Ovary (tissue), 9 donors: ENCODE results near the gene ATXN1. TPM values are rescaled to one million over a fixed set of nuclear protein-coding genes. Genes with fewer than 3 reads are reported as not detected.
"Not testable (repeated sequence)": the region's sequence is repeated elsewhere in the genome, so short reads cannot be mapped to it uniquely, and the experiment has no call there.

Source experiments
- DNase-seq, 5 donors: peaks; one replicate each; pipeline ENCODE4 v3.0.0-alpha.2; 2019 to 2020
- H3K27ac ChIP-seq, 2 donors: fragments of 200-600 bp; one replicate each; pipeline versions ENCODE4 v1.5.1 to v1.8.0; 2019 to 2022
- H3K27me3 ChIP-seq: fragments of 200-600 bp; one replicate; pipeline ENCODE4 v1.8.0; 2022
- H3K36me3 ChIP-seq: fragments of 200-600 bp; sonication (generic); one replicate; pipeline ENCODE4 v1.5.1; 2019
- H3K4me1 ChIP-seq: one replicate; pipeline ENCODE4 v1.8.1; 2013; ENCODE audit warnings: mild to moderate bottlenecking, moderate library complexity; ENCODE audit not compliant: insufficient read depth
- H3K4me3 ChIP-seq: fragments of 200-600 bp; sonication (generic); one replicate; pipeline ENCODE4 v1.5.1; 2017
- H3K9me3 ChIP-seq, 2 donors: fragments of 200-600 bp in 1 of 2; sonication (generic) in 1 of 2; one replicate each; pipeline versions ENCODE4 v1.5.1 to v1.8.1; 2013 to 2019; ENCODE audit warnings: mild to moderate bottlenecking in 1 of 2, moderate library complexity in 1 of 2
- EP300 ChIP-seq: sonication (generic); formaldehyde crosslinking; IDR thresholded peaks from one replicate; pipeline ENCODE4 v1.6.1; 2017; ENCODE audit warnings: antibody characterized with exemption
- POLR2A ChIP-seq: fragments of 450-650 bp; IDR thresholded peaks from one replicate; pipeline ENCODE4 v1.6.1; 2017; ENCODE audit warnings: antibody characterized with exemption, mild to moderate bottlenecking, moderate library complexity
- WGBS, 3 donors: extraction: QIAGEN DNeasy Blood & Tissue Kit in 1 of 3; methylation state at CpG; one replicate each; pipeline versions ENCODE4 v1.1.5 to v1.1.7; 2013 to 2017; 5-methylcytosine and 5-hydroxymethylcytosine counted together
- intact Hi-C, 4 donors: fragments of 100-400 bp; cut with DNase I; formaldehyde crosslinking; loops; one replicate each; pipeline versions ENCODE4 v1.11.0 to v1.15.1; 2022 to 2023
- polyA plus RNA-seq, 2 donors: library from polyadenylated mRNA; stranded (reverse); fragments of 200-250 nt in 1 of 2; fragments of 350-450 nt in 1 of 2; fragmentation: Illumina TruSeq in 1 of 2; extraction: RNeasy Lipid Tissue Mini Kit (QIAGEN cat#74804) in 1 of 2; gene quantifications; one replicate each; pipeline ENCODE4 v1.2.3, GENCODE V29; 2013 to 2014
- total RNA-seq, 7 donors: library from RNA; depleted of rRNA in 2 of 7; stranded (reverse); fragments of >200 nt in 2 of 7; fragmentation: NEBNext Ultra II Directional in 3 of 7; extraction: Animal tissue kit (Norgen Biotek cat#: 25700) in 3 of 7; gene quantifications; one replicate each; pipeline versions ENCODE4 v1.1.0 to v1.2.4, GENCODE V29; 2016 to 2023
- TF ChIP-seq, protein P1 (sequence below), 3 donors: fragments of 450-650 bp in 2 of 3; fragments of 200-600 bp in 1 of 3; IDR thresholded peaks; one replicate each; pipeline versions ENCODE4 v1.5.1 to v1.8.0; 2016 to 2022; ENCODE audit warnings: antibody characterized with exemption in 3 of 3, mild to moderate bottlenecking in 1 of 3
- donor health status: DM: no; HTN: no; CAD: no; lungs with moderate emphysema.
- donor health status: DM: no; HTN: no; CAD: no.
- donor health status: Bipolar disorder and iron deficiency.
- donor health status: DM: yes; HTN: yes; CAD: no.
- donor health status: DM: no; HTN: no; CAD: no.
- donor health status: DM: yes; HTN: yes; CAD: no.

ATXN1 gene
- total and polyA plus RNA-seq, 9 donors, result 7.3 to 38.2 (median 30.4) TPM

DNA sequence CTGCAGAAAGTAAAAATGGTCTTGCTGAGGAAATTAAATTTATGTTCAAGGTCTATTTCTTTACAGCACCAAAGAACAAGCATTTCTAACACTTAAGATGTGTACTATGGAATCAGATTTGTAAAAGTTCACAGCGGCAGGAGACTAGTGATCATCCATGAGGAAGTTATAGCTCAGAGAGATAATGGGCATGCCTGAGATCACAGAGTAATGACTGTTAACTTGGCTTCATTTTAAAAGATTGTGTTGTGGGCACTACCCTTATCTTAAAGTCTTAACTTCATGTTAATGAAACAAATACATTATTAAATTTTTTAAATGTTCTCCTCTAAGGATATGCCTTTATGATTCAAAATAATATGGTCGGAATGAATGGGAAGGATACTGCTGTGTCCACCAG, 354.3 kb downstream of the ATXN1 start:
- TF ChIP-seq, protein P1, sequence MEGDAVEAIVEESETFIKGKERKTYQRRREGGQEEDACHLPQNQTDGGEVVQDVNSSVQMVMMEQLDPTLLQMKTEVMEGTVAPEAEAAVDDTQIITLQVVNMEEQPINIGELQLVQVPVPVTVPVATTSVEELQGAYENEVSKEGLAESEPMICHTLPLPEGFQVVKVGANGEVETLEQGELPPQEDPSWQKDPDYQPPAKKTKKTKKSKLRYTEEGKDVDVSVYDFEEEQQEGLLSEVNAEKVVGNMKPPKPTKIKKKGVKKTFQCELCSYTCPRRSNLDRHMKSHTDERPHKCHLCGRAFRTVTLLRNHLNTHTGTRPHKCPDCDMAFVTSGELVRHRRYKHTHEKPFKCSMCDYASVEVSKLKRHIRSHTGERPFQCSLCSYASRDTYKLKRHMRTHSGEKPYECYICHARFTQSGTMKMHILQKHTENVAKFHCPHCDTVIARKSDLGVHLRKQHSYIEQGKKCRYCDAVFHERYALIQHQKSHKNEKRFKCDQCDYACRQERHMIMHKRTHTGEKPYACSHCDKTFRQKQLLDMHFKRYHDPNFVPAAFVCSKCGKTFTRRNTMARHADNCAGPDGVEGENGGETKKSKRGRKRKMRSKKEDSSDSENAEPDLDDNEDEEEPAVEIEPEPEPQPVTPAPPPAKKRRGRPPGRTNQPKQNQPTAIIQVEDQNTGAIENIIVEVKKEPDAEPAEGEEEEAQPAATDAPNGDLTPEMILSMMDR (IDR thresholded peaks at IDR 0.05), result no peak
- TF ChIP-seq POLR2A (no peak), EP300 (no peak)
- 85 to 90% (median 89%) methylated on average over 2 of the region's 2 CpGs for WGBS, 3 donors
- no peak for DNase-seq

DNA sequence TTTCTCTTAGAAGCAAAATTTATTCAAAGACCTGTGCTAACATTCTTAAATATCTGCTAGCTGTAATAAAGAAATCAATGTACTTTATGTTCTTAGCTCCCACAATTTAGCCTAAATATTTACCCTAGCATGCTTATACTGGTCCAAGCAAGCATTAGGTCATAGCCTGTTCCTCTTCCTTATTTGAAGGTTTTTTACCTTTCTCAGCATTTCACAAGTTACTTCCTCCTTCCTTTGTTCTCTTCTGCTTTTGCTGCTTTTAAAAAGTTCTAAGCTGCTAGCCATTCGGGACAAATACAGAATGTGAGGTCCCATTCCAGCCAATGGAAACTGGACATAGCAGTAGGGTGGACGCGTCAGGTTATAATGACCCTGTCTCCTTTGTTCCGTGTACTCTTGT, 354.7 kb downstream of the ATXN1 start:
- intact Hi-C loops, result loop anchor here in 1 of 4 donors (10.0 kb wide), 1 partner anchor 72 kb away; no protein-coding TSS in a partner anchor
- DNase-seq, H3K9me3 ChIP-seq, H3K4me1 ChIP-seq, H3K27me3 ChIP-seq, H3K36me3 ChIP-seq, H3K4me3 ChIP-seq, H3K27ac ChIP-seq: not testable (repeated sequence)
- 68 to 93% (median 84%) methylated on average over 4 of the region's 4 CpGs for WGBS, 3 donors

More for the DNA sequence above, 354.3 kb downstream of the ATXN1 start:
- intact Hi-C loops, result loop anchor here in 1 of 4 donors (10.0 kb wide), 1 partner anchor 72 kb away; no protein-coding TSS in a partner anchor
- Histone ChIP-seq H3K27me3 (no peaks in the 10 kb centered on the region), H3K4me3 (no peak overlapping the region), H3K36me3 (no peaks in the 10 kb centered on the region), H3K27ac (no peak overlapping the region), H3K4me1 (peaks cover 8% of the 10 kb centered on the region), H3K9me3 (no peaks in the 10 kb centered on the region)

DNA sequence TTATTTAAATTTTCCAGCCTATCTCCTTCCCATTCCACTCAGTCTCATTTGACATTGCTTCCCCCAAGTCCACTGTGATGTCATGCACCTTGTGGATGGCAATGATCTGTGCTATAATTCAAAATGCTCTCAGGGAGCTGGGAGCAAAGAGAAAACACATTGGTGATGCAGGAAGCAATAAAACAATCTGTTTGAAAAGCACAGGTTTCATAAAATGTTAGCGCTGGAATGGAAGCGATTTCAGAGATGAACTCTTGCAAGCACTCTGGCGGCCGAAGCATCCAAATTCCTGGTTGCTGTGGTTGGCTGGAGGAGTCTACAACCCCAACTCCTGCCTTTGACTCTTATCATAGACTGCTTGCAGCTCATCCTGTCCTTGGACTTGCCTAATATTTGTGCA, 355.9 kb downstream of the ATXN1 start:
- no peak for DNase-seq
- Histone ChIP-seq H3K27me3 (no peaks in the 10 kb centered on the region), H3K27ac (no peak overlapping the region), H3K36me3 (no peaks in the 10 kb centered on the region), H3K4me1 (peaks cover 8% of the 10 kb centered on the region), H3K4me3 (no peak overlapping the region), H3K9me3 (no peaks in the 10 kb centered on the region)
- TF ChIP-seq, protein P1 (IDR thresholded peaks at IDR 0.05), result no peak
- TF ChIP-seq POLR2A, result no peak
- no peak for TF ChIP-seq EP300
- intact Hi-C loops, result loop anchor here in 1 of 4 donors (10.0 kb wide), 1 partner anchor 71 kb away; no protein-coding TSS in a partner anchor
- 25 to 40% (median 30%) methylated on average over 4 of the region's 4 CpGs for WGBS, 3 donors

DNA sequence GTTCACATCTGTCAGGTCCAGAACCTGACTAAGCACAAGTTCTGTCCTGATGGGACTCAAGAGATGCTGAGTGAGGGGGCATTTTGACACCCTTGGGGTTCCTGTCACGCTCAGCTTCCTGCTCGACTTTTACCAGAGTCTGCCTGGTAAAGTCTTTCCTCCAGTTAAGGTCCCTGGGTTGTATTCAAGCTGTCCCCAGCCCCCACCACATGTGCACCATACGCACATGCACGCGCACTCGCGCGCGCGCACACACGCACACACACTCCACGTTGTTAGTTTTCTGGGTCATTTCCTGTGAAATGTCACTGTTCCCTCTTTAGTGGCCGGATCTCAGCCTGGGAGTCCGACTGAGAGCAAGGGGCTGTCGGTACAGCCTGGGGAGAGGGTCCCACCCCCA, 356.8 kb downstream of the ATXN1 start:
- peaks cover 8% of the 10 kb centered on the region for H3K4me1 ChIP-seq
- DNase-seq, result no peak
- H3K4me3 ChIP-seq, result no peak overlapping the region
- no peaks in the 10 kb centered on the region for H3K27me3 ChIP-seq
- TF ChIP-seq, protein P1 (IDR thresholded peaks at IDR 0.05), result no peak
- TF ChIP-seq EP300 (no peak), POLR2A (no peak)
- intact Hi-C loops, result loop anchor here in 2 of 4 donors (5.0 to 10.0 kb wide), 2 partner anchors 67 to 70 kb away; no protein-coding TSS in a partner anchor
- 85 to 89% (median 87%) methylated on average over 15 of the region's 15 CpGs for WGBS, 3 donors
- H3K27ac ChIP-seq, result no peak overlapping the region
- H3K9me3 ChIP-seq, result no peaks in the 10 kb centered on the region
- H3K36me3 ChIP-seq, result no peaks in the 10 kb centered on the region

DNA sequence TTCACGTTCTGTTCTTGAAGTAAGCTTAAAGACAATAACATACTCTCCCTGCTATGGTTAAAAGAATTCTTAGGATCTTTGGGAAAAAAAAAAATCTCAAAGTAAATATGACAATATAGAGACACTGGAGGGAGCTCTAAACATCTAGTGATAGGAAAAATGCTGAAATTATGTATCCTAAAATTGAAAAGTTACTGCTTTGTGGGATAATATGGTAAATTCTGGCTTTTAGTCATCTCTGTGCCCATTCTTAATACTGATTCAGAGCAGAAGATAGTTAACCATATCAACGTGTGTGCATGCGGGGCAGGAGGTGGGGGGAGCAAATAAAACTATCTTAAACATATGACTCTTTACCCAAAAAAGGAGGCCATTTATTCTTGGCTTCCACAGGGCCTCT, 357.4 kb downstream of the ATXN1 start:
- 13 to 20% (median 15%) methylated on average over 3 of the region's 3 CpGs for WGBS, 3 donors
- TF ChIP-seq POLR2A (no peak), EP300 (no peak)
- TF ChIP-seq, protein P1 (IDR thresholded peaks at IDR 0.05), result peak in 1 of 3 donors; percentile 6
- intact Hi-C loops, result loop anchor here in 2 of 4 donors (5.0 to 10.0 kb wide), 2 partner anchors 67 to 69 kb away; no protein-coding TSS in a partner anchor
- Histone ChIP-seq H3K9me3 (no peaks in the 10 kb centered on the region), H3K27me3 (no peaks in the 10 kb centered on the region), H3K4me3 (no peak overlapping the region), H3K4me1 (peaks cover 8% of the 10 kb centered on the region), H3K36me3 (no peaks in the 10 kb centered on the region), H3K27ac (no peak overlapping the region)
- no peak for DNase-seq
